Measurements from ENCODE around the gene DLEC1.

Gene DLEC1

GRCh38 chr3:38165722-38166387 is 126.8 kb downstream of the DLEC1 start:
- peak in 3 of 4 experiments; percentile 36 to 48 (median 42) for DNase-seq

DNA sequence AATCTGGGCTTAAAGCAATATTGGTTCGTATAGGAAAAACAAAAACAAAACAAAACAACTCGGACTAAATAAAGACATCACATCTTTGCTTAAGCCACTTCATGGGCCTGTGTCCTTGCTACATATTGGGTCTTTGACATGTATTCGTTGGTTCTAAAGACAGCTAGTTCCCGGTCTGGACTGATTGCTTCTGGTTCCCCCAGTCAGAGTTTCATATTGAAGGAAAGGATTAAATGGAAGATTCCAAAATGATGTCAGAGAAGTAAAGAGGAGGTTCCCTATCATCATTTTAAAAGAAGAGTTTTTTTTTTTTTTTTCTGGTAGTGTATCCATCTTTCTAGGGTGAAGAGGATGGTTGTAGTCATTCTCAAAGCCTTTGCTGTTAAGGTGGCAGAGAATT is 128.6 kb downstream of the DLEC1 start:
- DNase-seq = no peak

DNA sequence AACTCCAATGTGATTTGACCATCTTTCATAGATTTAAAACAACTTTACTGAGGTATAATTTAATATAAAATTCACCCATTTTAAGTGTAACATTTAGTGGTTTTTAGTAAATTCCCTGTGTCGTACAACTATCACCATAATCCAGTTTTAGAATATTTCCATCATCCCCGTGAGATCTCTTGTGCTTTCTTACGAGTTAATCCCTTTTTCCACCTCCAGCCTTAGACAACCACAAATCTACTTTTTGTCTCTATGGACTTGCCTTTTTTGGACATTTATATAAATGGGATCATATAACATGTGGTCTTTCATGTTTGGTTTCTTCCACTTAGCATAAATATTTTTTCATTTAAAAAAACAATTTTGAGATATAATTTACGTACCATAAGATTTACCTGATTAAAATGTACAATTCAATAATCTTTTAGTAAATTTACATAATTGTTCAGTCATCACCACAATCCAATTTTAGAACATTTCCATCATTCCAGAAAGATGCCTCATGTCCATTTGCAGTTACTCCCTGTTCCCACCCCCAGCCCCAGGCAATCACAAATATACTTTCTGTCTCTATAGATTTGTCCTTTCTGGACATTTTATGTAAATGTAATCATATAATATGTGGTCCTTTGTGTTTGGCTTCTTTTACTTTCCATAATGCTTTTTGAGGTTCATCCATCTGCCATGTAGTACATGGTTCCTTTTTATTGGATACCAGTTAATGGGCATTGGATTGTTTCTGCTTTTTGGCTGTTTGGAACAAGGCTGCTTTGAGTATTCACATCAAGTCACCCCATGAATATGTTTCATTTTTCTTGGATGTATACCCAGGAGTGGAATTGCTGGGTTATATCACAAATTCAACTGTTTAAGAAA is 129.4 kb downstream of the DLEC1 start:
- DNase-seq = no peak

- no peak for DNase-seq
Observed at GRCh38 chr3:38169027-38169317, 130.0 kb downstream of the DLEC1 start.

- DNase-seq = no peak
Observed at GRCh38 chr3:38170722-38171121, 131.7 kb downstream of the DLEC1 start.

DNA sequence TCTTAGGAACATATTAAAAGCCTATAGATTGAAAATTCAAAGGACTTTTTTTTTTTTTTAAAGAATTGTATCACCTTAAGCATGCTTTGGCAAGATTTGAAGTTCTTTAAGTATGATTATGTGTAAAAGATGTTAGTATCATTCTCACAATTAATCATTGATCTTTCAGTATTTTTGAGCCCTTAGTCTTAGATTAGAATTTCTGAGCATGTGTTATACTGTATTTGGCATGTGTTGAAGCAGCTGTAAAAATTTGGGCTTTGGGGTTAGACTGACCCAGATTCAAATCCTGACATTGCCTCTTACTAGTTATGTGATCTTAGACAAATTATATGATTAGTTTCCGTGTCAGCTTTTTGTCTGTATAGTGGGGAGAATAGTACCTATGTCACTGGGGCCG is 132.6 kb downstream of the DLEC1 start:
- no peak for DNase-seq
